Gastrocnemius medialis (tissue), 4 donors: ENCODE data around the gene ECI2. TPM values are rescaled to one million over a fixed set of nuclear protein-coding genes. Genes with fewer than 3 reads are reported as not detected.
"Not testable (repeated sequence)": the region's sequence is repeated elsewhere in the genome, so short reads cannot be mapped to it uniquely, and the experiment has no call there.

ENCODE experiments used
- ATAC-seq, 2 donors: fragments of 150-250 bp; one replicate each; pipeline ENCODE4 v1.9.1; 2016
- DNase-seq, 2 donors: peaks; one replicate each; pipeline ENCODE4 v3.0.0-alpha.2; 2019
- H3K27ac ChIP-seq, 4 donors: fragments of 200-600 bp; sonication (generic); 1 replicate in 1 of 4; 2 replicates in 3 of 4; pipeline ENCODE4 v1.5.1; 2016 to 2018; ENCODE audit warnings: mild to moderate bottlenecking in 2 of 4, moderate library complexity in 1 of 4
- H3K27me3 ChIP-seq, 3 donors: fragments of 200-600 bp; sonication (generic) in 2 of 3; 1 replicate in 1 of 3; 2 replicates in 2 of 3; pipeline versions ENCODE4 v1.5.1 to v1.6.0; 2016 to 2019; ENCODE audit warnings: mild to moderate bottlenecking in 1 of 3, moderate library complexity in 1 of 3
- H3K36me3 ChIP-seq, 2 donors: fragments of 200-600 bp; sonication (generic) in 1 of 2; one replicate each; pipeline ENCODE4 v1.5.1; 2017 to 2018
- H3K4me1 ChIP-seq, 2 donors: fragments of 200-600 bp; sonication (generic) in 1 of 2; one replicate each; pipeline ENCODE4 v1.5.1; 2016 to 2017; ENCODE audit warnings: mild to moderate bottlenecking in 2 of 2
- H3K4me3 ChIP-seq, 4 donors: fragments of 200-600 bp; sonication (generic) in 3 of 4; 1 replicate in 1 of 4; 2 replicates in 3 of 4; pipeline ENCODE4 v1.5.1; 2016 to 2019; ENCODE audit warnings: mild to moderate bottlenecking in 2 of 4
- H3K9me3 ChIP-seq, 3 donors: fragments of 200-600 bp; sonication (generic) in 2 of 3; 1 replicate in 1 of 3; 2 replicates in 2 of 3; pipeline ENCODE4 v1.5.1; 2016 to 2019
- CTCF ChIP-seq, 5 experiments: fragments of 450-650 bp in 3 of 5; fragments of 200-600 bp in 2 of 5; sonication (generic) in 2 of 5; IDR thresholded peaks in 4 of 5; conservative IDR thresholded peaks in 1 of 5; 1 replicate in 4 of 5; 2 replicates in 1 of 5; pipeline ENCODE4 v1.5.1; 2016 to 2019; ENCODE audit warnings: antibody characterized with exemption in 5 of 5, mild to moderate bottlenecking in 3 of 5, moderate library complexity in 3 of 5
- POLR2A ChIP-seq, 2 donors: fragments of 450-650 bp; IDR thresholded peaks; one replicate each; pipeline ENCODE4 v1.6.1; 2017; ENCODE audit warnings: antibody characterized with exemption in 2 of 2, mild to moderate bottlenecking in 2 of 2, moderate library complexity in 2 of 2
- in situ Hi-C, 4 donors: fragments of 200-750 bp; cut with MboI; loops; one replicate each; pipeline versions ENCODE4 v1.15.0 to v1.8.0; 2017; ENCODE audit warnings: low sequenced_read_pairs in 4 of 4
- intact Hi-C: fragments of 100-400 bp; cut with DNase I; formaldehyde crosslinking; loops from one replicate; pipeline ENCODE4 v1.15.1; 2023; ENCODE audit warnings: low total_unique reads
- total RNA-seq, 4 donors: library from RNA; depleted of rRNA; stranded (reverse); fragments of >200 nt; gene quantifications; one replicate each; pipeline versions ENCODE4 v1.1.0 to v1.2.3, GENCODE V29; 2016

Gene ECI2
- total RNA-seq, 4 donors from 2014 or later = 68.1 to 122 (median 94.3) TPM

GRCh38 chr6:4102687-4103244 is 32.6 kb downstream of the ECI2 start:
- Histone ChIP-seq H3K9me3 (no peaks in the 10 kb centered on the region), H3K4me1 (peaks cover 29 to 43% of the 10 kb centered on the region in 2 donors), H3K27me3 (no peaks in the 10 kb centered on the region), H3K4me3 (no peak overlapping the region), H3K36me3 (no peaks in the 10 kb centered on the region), H3K27ac (peak overlapping the region; percentile 55 to 77 (median 66))
- in situ Hi-C loops = no loop called here
- ATAC-seq (peak in 1 of 2 donors; percentile 75), DNase-seq (no peak)
- TF ChIP-seq POLR2A (IDR thresholded peaks at IDR 0.05) = no peak
- TF ChIP-seq CTCF (IDR thresholded peaks at IDR 0.05 in 4 of 5, conservative IDR thresholded peaks at IDR 0.05 in 1 of 5) = no peak
- intact Hi-C loops = loop anchor here (5.0 kb wide), 1 partner anchor 45 kb away; no protein-coding TSS in a partner anchor

GRCh38 chr6:4101298-4101697 is 34.1 kb downstream of the ECI2 start:
- no peaks in the 10 kb centered on the region for H3K36me3 ChIP-seq
- TF ChIP-seq CTCF (IDR thresholded peaks at IDR 0.05 in 4 of 5, conservative IDR thresholded peaks at IDR 0.05 in 1 of 5) (no peak), POLR2A (IDR thresholded peaks at IDR 0.05) (no peak)
- peak overlapping the region; percentile 55 to 77 (median 66) for H3K27ac ChIP-seq
- DNase-seq (no peak), ATAC-seq (no peak)
- in situ Hi-C loops (no loop called here), intact Hi-C loops (loop anchor here (2.0 to 5.0 kb wide), 2 partner anchors 34 to 44 kb away; partner anchors contain the start of gene ECI2)
- peaks cover 23 to 38% of the 10 kb centered on the region in 2 donors for H3K4me1 ChIP-seq
- no peaks in the 10 kb centered on the region for H3K27me3 ChIP-seq
- H3K4me3 ChIP-seq = no peak overlapping the region
- no peaks in the 10 kb centered on the region for H3K9me3 ChIP-seq

- no peak overlapping the region for H3K4me3 ChIP-seq
- no peak for DNase-seq
- in situ Hi-C loops (no loop called here), intact Hi-C loops (loop anchor here (2.0 to 5.0 kb wide), 2 partner anchors 34 to 43 kb away; partner anchors contain the start of gene ECI2)
- H3K27me3 ChIP-seq = no peaks in the 10 kb centered on the region
- no peaks in the 10 kb centered on the region for H3K36me3 ChIP-seq
- peak overlapping the region; percentile 55 to 77 (median 66) for H3K27ac ChIP-seq
- no peak for ATAC-seq
- no peak for TF ChIP-seq POLR2A (IDR thresholded peaks at IDR 0.05)
- TF ChIP-seq CTCF (IDR thresholded peaks at IDR 0.05 in 4 of 5, conservative IDR thresholded peaks at IDR 0.05 in 1 of 5) = no peak
- H3K4me1 ChIP-seq = peaks cover 23 to 35% of the 10 kb centered on the region in 2 donors
- no peaks in the 10 kb centered on the region for H3K9me3 ChIP-seq
Observed at GRCh38 chr6:4100655-4101054, 34.7 kb downstream of the ECI2 start.

GRCh38 chr6:4093288-4093687 is 42.1 kb downstream of the ECI2 start:
- no peak overlapping the region for H3K27ac ChIP-seq
- intact Hi-C loops (no loop called here), in situ Hi-C loops (no loop called here)
- TF ChIP-seq CTCF (IDR thresholded peaks at IDR 0.05 in 4 of 5, conservative IDR thresholded peaks at IDR 0.05 in 1 of 5) (no peak), POLR2A (IDR thresholded peaks at IDR 0.05) (no peak)
- no peaks in the 10 kb centered on the region for H3K4me1 ChIP-seq
- no peaks in the 10 kb centered on the region for H3K36me3 ChIP-seq
- no peak overlapping the region for H3K4me3 ChIP-seq
- no peaks in the 10 kb centered on the region for H3K27me3 ChIP-seq
- ATAC-seq (no peak), DNase-seq (no peak)
- no peaks in the 10 kb centered on the region for H3K9me3 ChIP-seq

- Histone ChIP-seq H3K4me1 (no peaks in the 10 kb centered on the region), H3K27ac (no peak overlapping the region), H3K36me3 (no peaks in the 10 kb centered on the region), H3K4me3 (no peak overlapping the region), H3K27me3 (no peaks in the 10 kb centered on the region), H3K9me3 (no peaks in the 10 kb centered on the region)
- in situ Hi-C loops = no loop called here
- TF ChIP-seq CTCF (IDR thresholded peaks at IDR 0.05 in 4 of 5, conservative IDR thresholded peaks at IDR 0.05 in 1 of 5) (no peak), POLR2A (IDR thresholded peaks at IDR 0.05) (no peak)
- ATAC-seq = no peak
- DNase-seq = no peak
- intact Hi-C loops = no loop called here
Observed at GRCh38 chr6:4091941-4092340, 43.4 kb downstream of the ECI2 start.

GRCh38 chr6:4090043-4090442 is 45.3 kb downstream of the ECI2 start:
- ATAC-seq, H3K4me3 ChIP-seq, in situ Hi-C loops, H3K27ac ChIP-seq, H3K27me3 ChIP-seq, DNase-seq, intact Hi-C loops, H3K4me1 ChIP-seq, H3K36me3 ChIP-seq, H3K9me3 ChIP-seq: not testable (repeated sequence)
